Activated effector memory CD4-positive, alpha-beta T cell treated with anti-CD3 and anti-CD28 coated beads, Interleukin-2, amount 50 U/mL, for 16 hours (primary cell): ENCODE results near the gene SETX.

Experiments used
- DNase-seq: peaks from one replicate; pipeline ENCODE4 v3.0.0-alpha.2; 2020

Gene SETX

GRCh38 chr9:132238992-132239391, 115.8 kb downstream of the SETX start:
- no peak for DNase-seq

- no peak for DNase-seq
Observed at GRCh38 chr9:132238026-132238972, 116.5 kb downstream of the SETX start.

- DNase-seq = no peak
Observed at GRCh38 chr9:132237481-132237880, 117.3 kb downstream of the SETX start.

GRCh38 chr9:132236662-132237311, 118.0 kb downstream of the SETX start:
- DNase-seq = no peak

- peak; percentile 93 for DNase-seq
Observed at GRCh38 chr9:132235894-132236661, 118.7 kb downstream of the SETX start.

GRCh38 chr9:132235125-132235524, 119.7 kb downstream of the SETX start:
- no peak for DNase-seq

- DNase-seq = no peak
Observed at GRCh38 chr9:132234535-132234934, 120.3 kb downstream of the SETX start.

- no peak for DNase-seq
Observed at GRCh38 chr9:132233138-132233537, 121.6 kb downstream of the SETX start.

GRCh38 chr9:132232522-132232921, 122.3 kb downstream of the SETX start:
- DNase-seq = no peak

GRCh38 chr9:132231019-132231701, 123.6 kb downstream of the SETX start:
- no peak for DNase-seq

- no peak for DNase-seq
Observed at GRCh38 chr9:132230605-132231004, 124.2 kb downstream of the SETX start.

- DNase-seq = no peak
Observed at GRCh38 chr9:132228062-132228461, 126.7 kb downstream of the SETX start.

GRCh38 chr9:132226571-132227430, 128.0 kb downstream of the SETX start:
- DNase-seq = no peak

- no peak for DNase-seq
Observed at GRCh38 chr9:132224645-132225044, 130.1 kb downstream of the SETX start.

GRCh38 chr9:132221941-132222340, 132.8 kb downstream of the SETX start:
- no peak for DNase-seq

- DNase-seq = no peak
Observed at GRCh38 chr9:132218208-132218607, 136.6 kb downstream of the SETX start.

GRCh38 chr9:132216861-132217619, 137.7 kb downstream of the SETX start:
- no peak for DNase-seq

GRCh38 chr9:132214027-132214622, 140.7 kb downstream of the SETX start:
- no peak for DNase-seq

- DNase-seq = no peak
Observed at GRCh38 chr9:132211570-132211969, 143.2 kb downstream of the SETX start.
